GM21529 (cell line): Measurements from ENCODE around the gene ADAM12.
"Not testable (repeated sequence)": the region's sequence is repeated elsewhere in the genome, so short reads cannot be mapped to it uniquely, and the experiment has no call there.

Experiments used
- ATAC-seq: cut with Tn5 transposase; IDR thresholded peaks from one replicate; pipeline ENCODE4 v1.9.1; 2021; ENCODE audit not compliant: unreplicated experiment

Gene ADAM12

DNA sequence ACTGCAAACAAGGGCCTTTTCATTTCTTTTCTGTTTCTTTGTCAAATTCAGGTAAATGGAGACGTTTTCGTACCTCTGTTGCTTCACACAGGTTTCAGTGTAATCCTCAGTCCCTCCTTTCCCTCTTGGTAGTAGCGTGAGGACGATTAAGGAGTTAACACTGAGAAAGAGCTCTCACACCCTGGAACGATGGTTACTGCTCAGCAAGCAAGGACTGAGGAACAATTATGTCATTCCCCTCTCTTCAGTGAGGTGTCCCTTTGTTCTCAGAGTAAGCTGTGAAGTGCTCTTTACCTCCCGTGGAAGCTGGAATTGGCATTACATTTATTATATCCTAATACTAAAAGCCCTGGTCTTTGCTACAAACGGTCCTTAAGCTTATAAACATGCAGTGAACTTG is 396.0 kb downstream of the ADAM12 start:
- ATAC-seq: no peak

DNA sequence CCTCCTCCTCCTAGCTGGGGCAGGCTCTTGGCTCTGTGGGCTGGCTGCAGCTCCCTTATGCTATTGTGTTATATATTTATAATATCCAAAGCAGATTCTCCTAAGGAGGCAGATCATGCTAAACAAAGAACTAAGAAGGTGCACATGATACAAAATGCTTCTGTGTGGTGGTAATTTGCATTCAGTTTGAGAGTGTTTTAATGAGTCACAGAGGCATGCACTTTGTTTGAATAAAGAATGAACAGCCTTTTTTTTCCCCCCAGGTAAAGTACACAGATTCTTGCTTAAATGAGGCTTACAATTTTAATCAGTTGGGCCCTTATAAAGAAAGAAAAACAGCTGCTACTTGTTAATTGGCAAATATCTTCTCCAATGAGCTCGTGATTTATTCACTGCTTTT is 396.9 kb downstream of the ADAM12 start:
- no peak for ATAC-seq

DNA sequence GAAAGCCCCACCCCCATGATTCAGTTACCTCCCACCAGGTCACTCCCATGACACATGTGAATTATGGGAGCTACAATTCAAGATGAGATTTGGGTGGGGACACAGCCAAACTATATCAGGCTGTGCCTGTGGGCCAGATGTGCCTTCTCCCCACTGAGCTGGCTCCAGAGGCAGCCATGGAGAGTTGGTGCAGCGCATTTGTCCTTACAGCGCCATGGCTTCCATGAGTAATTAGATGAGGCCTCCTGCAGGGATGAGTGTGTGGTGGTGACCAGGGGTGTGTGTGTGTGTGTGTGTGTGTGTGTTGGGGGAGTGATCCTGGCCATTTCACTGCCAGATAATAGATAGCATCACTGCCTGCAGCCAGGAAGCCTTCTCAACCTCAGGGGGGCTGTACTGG is 397.3 kb downstream of the ADAM12 start:
- ATAC-seq: no peak

DNA sequence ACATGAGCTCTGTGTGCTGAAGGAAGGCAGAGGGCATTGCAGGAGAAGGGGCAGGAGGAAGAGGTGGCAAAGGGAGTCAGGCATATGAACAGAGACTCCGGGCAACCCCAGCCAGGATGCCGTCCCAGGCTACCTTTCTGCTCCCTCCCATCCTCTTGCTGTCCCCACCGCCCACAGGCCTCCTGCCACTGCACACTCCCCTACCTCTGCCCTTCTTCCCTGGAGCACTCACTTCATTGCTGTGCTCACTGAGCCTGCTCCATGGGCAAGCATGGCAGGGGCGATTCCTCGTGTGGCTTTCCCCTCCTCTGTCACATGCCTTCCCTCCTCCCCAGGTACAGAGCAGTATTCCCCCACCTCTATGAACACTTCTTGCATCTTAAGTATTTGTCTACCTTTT is 398.5 kb downstream of the ADAM12 start:
- ATAC-seq: no peak

- ATAC-seq: no peak
Measured at GRCh38 chr10:125985557-125986240, 402.6 kb downstream of the ADAM12 start.

GRCh38 chr10:125984865-125985495 is 403.3 kb downstream of the ADAM12 start:
- ATAC-seq: no peak

DNA sequence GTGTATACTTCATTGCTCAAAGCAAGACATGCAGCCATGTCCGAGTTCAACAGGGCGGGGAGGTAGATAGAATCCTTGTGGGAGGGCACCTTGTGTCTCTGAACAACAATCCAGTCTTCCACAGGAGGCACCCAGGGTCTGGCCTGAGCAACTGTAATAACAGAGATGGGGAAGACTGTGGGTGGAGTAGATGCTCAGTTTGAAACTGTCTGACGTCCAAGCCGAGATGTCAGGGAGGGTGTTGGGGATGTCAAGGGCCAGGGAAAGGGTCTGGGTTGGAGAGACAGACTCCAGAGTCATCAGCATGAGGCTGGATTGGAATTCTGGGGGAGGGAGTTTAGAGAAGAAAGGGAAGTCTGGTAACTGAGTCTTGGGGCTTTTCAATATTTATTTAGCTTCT is 403.9 kb downstream of the ADAM12 start:
- ATAC-seq: no peak

- no peak for ATAC-seq
Measured at GRCh38 chr10:125983656-125984055, 404.6 kb downstream of the ADAM12 start.

- ATAC-seq: no peak
Measured at GRCh38 chr10:125983161-125983560, 405.1 kb downstream of the ADAM12 start.

DNA sequence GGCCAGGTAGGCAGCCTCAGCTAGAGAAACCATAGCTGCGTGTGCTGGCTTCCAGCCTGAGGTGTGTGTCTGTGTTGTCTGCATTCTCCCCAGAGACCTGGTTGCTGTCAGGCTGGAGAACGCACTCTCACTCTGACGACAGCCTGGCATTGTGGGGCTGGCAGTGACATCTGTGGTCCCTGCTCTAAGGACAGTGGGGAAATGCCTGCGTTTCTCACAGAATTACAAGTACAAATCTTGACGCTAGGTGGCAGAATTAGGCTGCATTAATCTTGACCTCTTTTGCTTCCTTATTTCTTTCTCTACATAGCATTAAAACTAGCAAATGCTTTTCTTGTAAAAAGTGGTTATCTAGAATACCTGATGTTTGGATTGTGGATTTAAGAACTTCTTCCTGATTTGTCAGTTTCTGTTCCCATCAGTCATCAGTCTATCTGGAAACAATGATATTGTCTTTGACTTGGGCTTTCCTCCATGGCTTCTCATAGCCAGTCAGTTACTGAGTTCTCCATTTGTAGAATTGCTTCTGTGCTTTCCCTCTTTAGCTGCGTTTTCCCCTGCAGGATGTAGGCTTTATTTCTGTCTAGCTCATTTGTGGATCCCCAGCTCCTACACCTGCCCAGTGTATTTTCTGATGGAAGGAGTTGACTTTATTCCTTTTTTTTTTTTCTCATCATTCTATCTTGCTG is 405.9 kb downstream of the ADAM12 start:
- peak; percentile 79 for ATAC-seq

- ATAC-seq: no peak
Measured at GRCh38 chr10:125980521-125981035, 407.7 kb downstream of the ADAM12 start.

- no peak for ATAC-seq
Measured at GRCh38 chr10:125979976-125980375, 408.3 kb downstream of the ADAM12 start.

DNA sequence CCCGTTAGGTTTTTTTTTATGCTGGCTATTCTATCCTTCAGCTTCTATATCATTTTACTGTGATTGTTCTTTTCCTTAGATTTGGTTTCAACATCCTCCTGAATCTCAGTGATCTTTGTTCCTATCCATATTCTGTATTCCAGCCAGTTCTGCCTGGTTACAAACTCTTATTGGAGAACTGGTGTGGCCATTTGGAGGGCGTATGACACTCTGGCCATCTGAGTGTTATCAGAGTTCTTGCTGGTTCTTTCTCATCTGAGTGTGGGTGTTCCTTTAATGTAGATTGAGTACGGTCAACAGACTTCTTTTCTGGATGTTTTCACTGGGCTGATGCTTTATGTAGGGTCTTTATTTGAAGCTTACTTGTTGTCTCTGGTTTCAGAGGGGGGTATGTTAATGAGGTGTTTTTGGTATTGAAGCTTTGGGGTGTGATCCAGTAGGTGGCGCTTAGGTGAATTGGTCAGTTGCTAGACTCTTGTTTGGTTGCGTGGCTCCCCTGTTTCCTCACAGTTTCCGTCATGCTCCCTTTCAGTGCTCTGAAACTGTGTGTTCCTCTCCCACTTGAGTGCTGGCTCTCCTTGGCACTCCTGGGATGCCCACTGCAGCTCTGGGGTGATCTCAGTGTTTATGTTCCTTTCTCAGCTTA is 411.2 kb downstream of the ADAM12 start:
- no peak for ATAC-seq

DNA sequence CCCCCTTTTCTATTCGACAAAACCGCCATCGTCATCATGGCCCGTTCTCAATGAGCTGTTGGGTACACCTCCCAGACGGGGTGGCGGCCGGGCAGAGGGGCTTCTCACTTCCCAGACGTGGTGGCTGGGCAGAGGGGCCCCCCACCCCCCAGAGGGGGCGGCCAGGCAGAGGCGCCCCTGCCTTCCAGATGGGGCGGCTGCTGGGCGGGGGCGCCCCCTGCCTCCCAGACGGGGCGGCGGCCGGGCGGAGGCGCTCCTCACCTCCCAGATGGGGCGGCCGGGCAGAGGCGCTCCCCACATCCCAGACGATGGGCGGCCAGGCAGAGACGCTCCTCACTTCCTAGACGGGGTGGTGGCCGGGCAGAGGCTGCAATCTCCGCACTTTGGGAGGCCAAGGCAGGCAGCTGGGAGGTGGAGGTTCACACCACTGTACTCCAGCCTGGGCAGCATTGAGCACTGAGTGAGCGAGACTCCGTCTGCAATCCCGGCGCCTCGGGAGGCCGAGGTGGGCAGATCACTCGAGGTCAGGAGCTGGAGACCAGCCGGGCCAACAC is 418.1 kb downstream of the ADAM12 start:
- not testable (repeated sequence) for ATAC-seq

DNA sequence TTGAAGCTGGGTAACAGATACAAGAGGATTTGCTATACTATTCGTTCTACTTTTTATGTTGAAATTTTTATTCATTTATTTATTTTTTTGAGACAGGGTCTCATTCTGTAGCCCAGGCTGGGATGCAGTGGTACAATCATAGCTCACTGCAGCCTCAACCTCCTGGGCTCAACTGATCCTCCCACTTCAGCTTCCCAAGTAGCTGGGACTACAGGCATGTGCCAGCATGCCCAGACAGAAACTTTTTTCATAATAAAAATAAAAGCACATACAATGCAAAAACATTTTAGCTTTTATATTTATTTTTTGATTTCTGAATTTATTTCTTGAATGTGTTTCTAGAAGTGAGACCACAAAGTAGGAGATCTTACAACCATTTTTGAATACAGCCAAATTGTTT is 420.7 kb downstream of the ADAM12 start:
- ATAC-seq: no peak

- ATAC-seq: no peak
Measured at GRCh38 chr10:125964558-125964957, 423.7 kb downstream of the ADAM12 start.
